Neural cell (in vitro differentiated cells): ENCODE measurements around the gene PHF5A. TPM values are rescaled to one million over a fixed set of nuclear protein-coding genes. Genes with fewer than 3 reads are reported as not detected.

Source experiments
- H2AFZ ChIP-seq: fragments of 200-600, 300-800 bp; sonication (generic), shearing (Covaris generic); 2 replicates; pipeline ENCODE4 v1.6.0; 2014; ENCODE audit warnings: low read depth, mild to moderate bottlenecking, antibody characterized with exemption, low read length, moderate library complexity
- H3F3A ChIP-seq: fragments of 200-600 bp; shearing (Covaris generic); 2 replicates; pipeline ENCODE4 v1.6.1; 2016; ENCODE audit warnings: mild to moderate bottlenecking, moderate library complexity, mixed read lengths, antibody characterized with exemption, low read length; ENCODE audit not compliant: insufficient read depth, poor library complexity, severe bottlenecking
- H3K27ac ChIP-seq: fragments of 200-600, 300-800 bp; sonication (generic), shearing (Covaris generic); 2 replicates; pipeline ENCODE4 v1.5.1; 2014; ENCODE audit warnings: mild to moderate bottlenecking, low read length, moderate library complexity
- H3K27me3 ChIP-seq: fragments of 300-800, 200-600 bp; sonication (generic), shearing (Covaris generic); 2 replicates; pipeline ENCODE4 v1.6.0; 2014; ENCODE audit warnings: mild to moderate bottlenecking, low read depth, low read length, moderate library complexity; ENCODE audit not compliant: insufficient read depth
- H3K36me3 ChIP-seq: fragments of 300-800, 200-600 bp; sonication (generic), shearing (Covaris generic); 2 replicates; pipeline ENCODE4 v1.5.1; 2014; ENCODE audit warnings: mild to moderate bottlenecking, antibody characterized with exemption, low read length, moderate library complexity; ENCODE audit not compliant: insufficient read depth
- H3K4me2 ChIP-seq: fragments of 300-800, 200-600 bp; sonication (generic), shearing (Covaris generic); 2 replicates; pipeline ENCODE4 v1.6.0; 2014; ENCODE audit warnings: mild to moderate bottlenecking, low read length
- H3K4me3 ChIP-seq: fragments of 300-800, 200-600 bp; sonication (generic), shearing (Covaris generic); 2 replicates; pipeline ENCODE4 v1.5.1; 2014; ENCODE audit warnings: mild to moderate bottlenecking, low read length, moderate library complexity
- H3K79me2 ChIP-seq: fragments of 200-600 bp; shearing (Covaris generic); replicated peaks from 2 replicates; pipeline ENCODE4 v1.6.0; 2014; ENCODE audit warnings: mild to moderate bottlenecking, low read length, moderate library complexity; ENCODE audit not compliant: insufficient read depth
- H3K9ac ChIP-seq: fragments of 300-800, 200-600 bp; sonication (generic), shearing (Covaris generic); 2 replicates; pipeline ENCODE4 v1.6.1; 2016; ENCODE audit warnings: mild to moderate bottlenecking, low read length, mixed read lengths
- H3K9me2 ChIP-seq: fragments of 200-600 bp; shearing (Covaris generic); 2 replicates; pipeline ENCODE4 v1.6.1; 2016; ENCODE audit warnings: mild to moderate bottlenecking, low read length, mixed read lengths; ENCODE audit not compliant: insufficient read depth
- H3K9me3 ChIP-seq: fragments of 200-600, 300-800 bp; sonication (generic), shearing (Covaris generic); 2 replicates; pipeline ENCODE4 v1.6.1; 2016; ENCODE audit warnings: mild to moderate bottlenecking, mixed run types, low read length, moderate library complexity, mixed read lengths
- H4K20me1 ChIP-seq: fragments of 200-600 bp; shearing (Covaris generic); 2 replicates; pipeline ENCODE4 v1.6.1; 2016; ENCODE audit warnings: mild to moderate bottlenecking, mixed run types; ENCODE audit not compliant: insufficient read depth
- CTCF ChIP-seq: fragments of 450-650 bp; IDR thresholded peaks from 2 replicates; pipeline ENCODE4 v1.5.1; 2014; ENCODE audit warnings: antibody characterized with exemption, mild to moderate bottlenecking, moderate library complexity; ENCODE audit not compliant: poor library complexity, severe bottlenecking
- EP300 ChIP-seq: fragments of 450-650 bp; conservative IDR thresholded peaks from 2 replicates; pipeline ENCODE4 v1.6.1; 2014; ENCODE audit warnings: antibody characterized with exemption, mild to moderate bottlenecking, moderate library complexity; ENCODE audit not compliant: poor library complexity, severe bottlenecking
- EZH2 ChIP-seq: fragments of 200-600, 300-800 bp; shearing (Covaris generic), sonication (generic); IDR thresholded peaks from 2 replicates; pipeline ENCODE4 v1.6.1; 2014; ENCODE audit warnings: antibody characterized with exemption, low read length, borderline replicate concordance, mild to moderate bottlenecking; ENCODE audit not compliant: insufficient read depth, poor library complexity, severe bottlenecking
- MXI1 ChIP-seq: fragments of 450-650 bp; conservative IDR thresholded peaks from 2 replicates; pipeline ENCODE4 v1.6.1; 2014; ENCODE audit warnings: antibody characterized with exemption, mild to moderate bottlenecking; ENCODE audit not compliant: poor library complexity, severe bottlenecking
- POLR2AphosphoS5 ChIP-seq: IDR thresholded peaks from 2 replicates; pipeline ENCODE4 v1.6.1; 2012
- RAD21 ChIP-seq: fragments of 450-650 bp; conservative IDR thresholded peaks from 2 replicates; pipeline ENCODE4 v1.6.1; 2014; ENCODE audit warnings: antibody characterized with exemption, mild to moderate bottlenecking, moderate library complexity
- REST ChIP-seq: IDR thresholded peaks from 2 replicates; pipeline ENCODE4 v1.6.1; 2012; ENCODE audit warnings: borderline replicate concordance
- SMC3 ChIP-seq: fragments of 450-650 bp; conservative IDR thresholded peaks from 2 replicates; pipeline ENCODE4 v1.6.1; 2014; ENCODE audit warnings: antibody characterized with exemption, mild to moderate bottlenecking, moderate library complexity; ENCODE audit not compliant: poor library complexity
- TAF1 ChIP-seq: IDR thresholded peaks from 2 replicates; pipeline ENCODE4 v1.6.1; 2012; ENCODE audit warnings: low read depth
- polyA plus RNA-seq: library from polyadenylated mRNA; depleted of rRNA; stranded (reverse); fragments of >200 nt; gene quantifications from 2 replicates; pipeline ENCODE4 v1.2.3, GENCODE V29; 2014

The PHF5A gene
- polyA plus RNA-seq, 1 donor from 2014 or later: 148 TPM

GRCh38 chr22:41447435-41448188 lies 20.9 kb downstream of the PHF5A start:
- H3K27ac ChIP-seq: peak overlapping the region; percentile 99
- peak overlapping the region; percentile 51 for H2AFZ ChIP-seq
- no peaks in the 10 kb centered on the region for H3K9me2 ChIP-seq
- H3K4me2 ChIP-seq: peak overlapping the region; percentile 80
- H3K27me3 ChIP-seq: no peaks in the 10 kb centered on the region
- H4K20me1 ChIP-seq: no peaks in the 10 kb centered on the region
- no peaks in the 10 kb centered on the region for H3K9me3 ChIP-seq
- H3F3A ChIP-seq: no peaks in the 10 kb centered on the region
- peak; percentile 65 for TF ChIP-seq MXI1
- TF ChIP-seq SMC3: no peak
- TF ChIP-seq POLR2AphosphoS5: peak; percentile 85
- peaks cover 38% of the 10 kb centered on the region for H3K79me2 ChIP-seq
- H3K9ac ChIP-seq: peak overlapping the region; percentile 100
- no peaks in the 10 kb centered on the region for H3K36me3 ChIP-seq
- H3K4me3 ChIP-seq: peak overlapping the region; percentile 100

- no peaks in the 10 kb centered on the region for H4K20me1 ChIP-seq
- H3K27me3 ChIP-seq: no peaks in the 10 kb centered on the region
- no peaks in the 10 kb centered on the region for H3F3A ChIP-seq
- H3K27ac ChIP-seq: peak within 1 kb of the TSS; percentile 99
- no peaks in the 10 kb centered on the region for H3K36me3 ChIP-seq
- H3K9me3 ChIP-seq: no peaks in the 10 kb centered on the region
- peak within 1 kb of the TSS; percentile 100 for H3K9ac ChIP-seq
- H3K4me3 ChIP-seq: peak within 1 kb of the TSS; percentile 100
- H3K9me2 ChIP-seq: no peaks in the 10 kb centered on the region
- TF ChIP-seq SMC3: peak; percentile 63
- TF ChIP-seq MXI1: peak; percentile 77
- peak; percentile 71 for TF ChIP-seq EP300
- peak; percentile 99 for TF ChIP-seq TAF1
- TF ChIP-seq RAD21: peak; percentile 40
- TF ChIP-seq REST: peak; percentile 86
- peak; percentile 100 for TF ChIP-seq POLR2AphosphoS5
- no peak for TF ChIP-seq CTCF
- no peak for TF ChIP-seq EZH2
- H3K79me2 ChIP-seq: peaks cover 46% of the 10 kb centered on the region
- H2AFZ ChIP-seq: peak within 1 kb of the TSS; percentile 33
- peak within 1 kb of the TSS; percentile 99 for H3K4me2 ChIP-seq
Measured at GRCh38 chr22:41446639-41447434, 21.7 kb downstream of the PHF5A start, which contains the start of gene TOB2. Gene TOB2 (minus strand): TSS chr22:41446801. CDS start chr22:41437345, 9,456 bp downstream.
